DMS53 treated with DMSO at 0.1 percent for 48 hours (cell line): ENCODE data around the gene TP53BP2.

Experiments used
- DNase-seq: peaks from one replicate; lab custom pipeline; 2025; ENCODE audit not compliant: unreplicated experiment; lab: John Stamatoyannopoulos, UW

TP53BP2 gene

DNA sequence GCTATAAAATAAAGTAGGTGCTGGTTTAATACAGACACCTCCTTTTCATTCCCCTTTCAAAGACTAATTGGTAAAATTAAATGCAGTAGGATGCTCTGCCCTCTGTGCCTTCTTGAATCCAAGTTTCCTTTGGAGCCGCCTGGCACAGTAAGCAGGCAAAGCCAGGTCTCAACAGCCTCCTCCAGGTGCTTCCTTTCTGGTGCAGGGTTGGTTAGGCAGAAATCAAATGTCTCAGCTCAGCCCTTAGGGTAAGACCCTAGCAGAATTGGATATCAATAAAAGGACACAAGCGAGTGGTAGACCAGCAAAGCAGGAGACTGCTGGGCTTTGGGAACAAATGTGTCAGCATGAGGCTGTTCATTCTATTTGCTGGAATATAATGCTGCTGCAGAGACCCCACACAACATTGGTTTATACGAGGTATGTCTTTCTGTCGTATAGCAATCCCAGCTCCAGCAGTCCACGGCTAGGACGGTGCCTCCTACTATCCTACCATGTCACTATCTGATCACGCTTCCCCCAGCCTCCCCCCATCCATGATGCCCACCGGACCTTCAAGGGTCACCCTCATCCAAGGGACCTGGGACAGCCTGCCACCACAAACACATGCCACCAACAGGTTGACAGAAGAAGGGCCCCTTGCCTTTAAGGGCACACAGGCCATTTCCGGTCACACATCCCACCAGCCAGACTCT, 75.0 kb downstream of the TP53BP2 start:
- no peak for DNase-seq

- DNase-seq = peak; percentile 97
Measured at GRCh38 chr1:223765719-223766340, 79.9 kb downstream of the TP53BP2 start.

DNA sequence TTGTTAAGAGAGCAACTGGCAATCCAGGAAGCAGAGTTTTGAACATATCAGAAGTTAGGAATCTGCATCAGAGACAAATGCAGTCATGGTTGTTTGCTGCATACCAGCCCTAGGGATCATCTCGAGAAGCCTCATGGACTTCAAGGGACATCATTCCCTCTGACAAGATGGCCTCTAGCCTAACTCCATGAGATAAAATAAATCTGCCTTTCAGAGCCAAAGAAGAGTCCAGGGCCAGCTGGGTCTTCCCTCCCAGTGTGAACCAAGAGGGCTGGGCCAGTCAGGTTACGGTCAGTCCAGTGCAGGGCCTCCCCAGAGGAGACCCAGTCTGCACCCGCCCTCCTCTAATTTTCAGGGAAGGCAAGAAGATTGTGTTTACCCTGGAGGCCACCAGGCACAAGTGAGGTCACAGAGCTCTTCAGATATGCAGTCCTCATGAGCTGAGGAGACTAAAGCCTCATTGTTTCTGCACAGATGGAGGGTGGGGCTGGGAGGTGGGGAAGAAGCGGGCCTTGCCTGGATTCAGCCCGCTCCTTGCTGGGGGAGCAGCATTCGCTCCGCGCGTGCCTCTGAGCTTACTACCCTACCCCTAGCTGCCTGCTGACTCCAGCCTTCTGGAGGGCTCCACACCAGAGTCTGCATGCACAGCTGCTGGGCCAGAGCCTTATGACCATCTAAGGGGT, 80.6 kb downstream of the TP53BP2 start:
- peak; percentile 94 for DNase-seq

DNA sequence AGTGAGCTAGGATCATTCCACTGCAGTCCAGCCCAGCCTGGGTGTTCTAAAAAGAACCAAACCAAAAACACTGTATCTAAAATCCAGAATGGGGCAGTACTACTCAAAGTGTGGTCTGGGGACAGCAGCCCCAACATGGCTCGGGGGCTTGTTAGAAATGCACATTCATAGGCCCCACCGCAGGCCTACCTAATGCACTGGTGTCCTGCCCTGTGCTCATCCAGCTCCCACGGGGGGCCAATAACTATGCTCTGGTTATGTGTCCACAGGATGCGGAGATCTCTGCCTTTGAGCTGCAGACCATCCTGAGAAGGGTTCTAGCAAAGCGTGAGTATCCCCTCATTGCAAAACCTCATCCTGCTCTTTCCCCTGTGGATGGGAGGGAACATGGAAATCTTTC, 81.9 kb downstream of the TP53BP2 start:
- DNase-seq = no peak

DNA sequence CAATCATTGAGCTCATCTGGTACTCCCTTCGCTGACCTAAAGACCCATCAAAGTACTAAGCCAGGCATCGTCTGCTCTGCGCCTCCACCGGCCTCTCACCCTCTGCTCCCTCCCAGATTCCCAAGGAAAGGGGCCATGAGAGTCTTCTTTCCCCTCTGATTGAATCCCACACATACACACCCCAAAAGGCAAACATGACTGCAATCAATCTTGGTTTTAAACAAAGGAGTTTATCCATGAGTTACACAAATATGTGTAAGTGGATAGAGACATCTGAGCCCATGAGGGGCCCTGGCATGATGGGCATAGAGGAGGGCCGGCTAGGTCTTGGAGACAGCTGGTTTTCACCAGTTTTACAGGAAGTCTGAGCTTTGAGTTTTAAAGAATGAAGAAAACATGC, 82.5 kb downstream of the TP53BP2 start:
- DNase-seq = no peak

- no peak for DNase-seq
Measured at GRCh38 chr1:223761411-223761810, 84.3 kb downstream of the TP53BP2 start.

DNA sequence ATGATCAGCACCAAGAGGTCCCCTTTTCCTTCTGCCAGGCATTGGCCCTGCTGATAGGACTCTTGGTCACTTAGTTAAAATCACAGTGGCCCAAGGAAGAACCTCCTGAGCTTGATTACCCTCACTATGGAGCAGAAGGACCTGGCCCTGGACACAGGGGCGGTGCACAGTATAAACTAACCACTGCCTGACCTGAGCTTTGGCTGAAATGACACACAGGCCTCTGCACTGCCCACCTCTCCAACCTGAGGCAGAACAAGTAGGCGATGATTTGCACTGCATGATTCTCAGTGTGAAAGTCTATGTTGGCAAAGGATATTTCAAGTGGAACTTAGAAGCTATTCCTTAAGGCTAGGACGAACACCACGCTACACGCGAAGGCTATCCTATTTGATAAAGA, 84.9 kb downstream of the TP53BP2 start:
- no peak for DNase-seq

DNA sequence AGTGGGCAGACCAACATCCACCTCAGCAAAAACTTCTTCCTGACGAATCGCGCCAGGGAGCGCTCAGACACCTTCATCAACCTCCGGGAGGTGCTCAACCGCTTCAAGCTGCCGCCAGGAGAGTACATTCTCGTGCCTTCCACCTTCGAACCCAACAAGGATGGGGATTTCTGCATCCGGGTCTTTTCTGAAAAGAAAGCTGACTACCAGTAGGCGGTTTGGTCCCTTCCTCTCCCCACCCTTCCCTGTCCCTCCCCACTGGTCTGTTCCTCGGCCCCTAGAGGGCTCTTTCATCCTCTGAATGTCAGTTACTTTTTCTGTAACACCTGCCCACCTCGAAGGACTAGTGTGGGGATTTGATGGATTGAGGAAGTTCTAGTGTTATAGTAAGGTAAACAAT, 86.5 kb downstream of the TP53BP2 start:
- DNase-seq = peak; percentile 16

DNA sequence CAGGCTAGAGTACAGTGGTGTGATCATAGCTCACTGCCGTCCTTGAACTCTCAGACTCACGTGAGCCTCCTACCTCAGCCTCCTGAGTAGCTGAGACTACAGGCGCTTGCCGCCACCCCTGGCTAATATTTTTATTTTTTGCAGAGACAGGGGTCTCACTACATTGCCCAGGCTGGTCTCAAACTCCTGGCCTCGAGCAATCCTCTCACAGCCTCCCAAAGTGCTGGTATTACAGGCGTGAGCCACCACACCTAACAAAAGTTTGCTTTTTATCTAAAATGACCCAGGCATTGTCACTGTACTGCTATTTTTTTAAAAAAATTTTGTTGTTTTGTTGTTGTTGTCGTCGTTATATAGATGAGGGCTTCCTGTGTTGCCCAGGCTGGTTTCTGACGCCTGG, 87.0 kb downstream of the TP53BP2 start:
- no peak for DNase-seq

- DNase-seq = no peak
Measured at GRCh38 chr1:223756806-223757700, 88.7 kb downstream of the TP53BP2 start.

DNA sequence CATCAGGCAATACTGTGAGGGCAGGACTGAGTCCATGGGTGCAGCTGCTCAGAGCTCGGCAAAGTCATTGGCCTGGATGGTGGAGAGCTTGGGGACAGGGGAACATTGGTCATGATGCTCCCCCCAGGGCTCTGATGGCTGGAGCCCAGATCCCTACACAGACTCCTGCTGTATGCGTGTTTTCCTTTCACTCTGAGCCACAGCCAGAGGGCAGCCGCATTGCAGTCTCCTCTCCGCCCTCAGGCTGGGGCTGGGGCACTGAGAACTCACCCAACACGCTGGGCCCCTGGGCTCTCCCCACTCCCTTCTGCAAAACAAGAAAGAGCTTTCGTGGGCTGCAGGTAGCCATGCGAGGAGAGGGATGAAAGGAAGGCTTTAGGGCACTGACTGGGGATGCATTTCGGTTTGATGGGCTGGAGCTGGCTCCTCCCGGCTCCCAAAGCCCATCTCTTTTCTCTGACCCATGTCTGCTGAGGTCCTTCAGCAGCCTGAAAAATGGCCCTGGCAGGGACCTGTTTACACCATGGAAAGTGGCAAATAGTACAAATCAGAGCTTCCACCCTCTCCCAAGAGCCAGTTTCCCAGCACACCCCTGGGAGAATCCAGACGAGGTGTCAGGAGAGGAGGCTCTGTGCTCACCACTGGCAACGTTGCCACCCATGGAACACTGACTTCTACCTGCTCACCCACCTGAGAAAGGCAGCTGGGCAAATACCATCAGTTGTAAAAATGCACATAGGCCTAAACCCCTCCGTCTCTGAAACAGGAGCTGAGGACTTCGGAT, 89.6 kb downstream of the TP53BP2 start:
- DNase-seq = no peak

GRCh38 chr1:223755432-223755792, 90.3 kb downstream of the TP53BP2 start:
- no peak for DNase-seq

DNA sequence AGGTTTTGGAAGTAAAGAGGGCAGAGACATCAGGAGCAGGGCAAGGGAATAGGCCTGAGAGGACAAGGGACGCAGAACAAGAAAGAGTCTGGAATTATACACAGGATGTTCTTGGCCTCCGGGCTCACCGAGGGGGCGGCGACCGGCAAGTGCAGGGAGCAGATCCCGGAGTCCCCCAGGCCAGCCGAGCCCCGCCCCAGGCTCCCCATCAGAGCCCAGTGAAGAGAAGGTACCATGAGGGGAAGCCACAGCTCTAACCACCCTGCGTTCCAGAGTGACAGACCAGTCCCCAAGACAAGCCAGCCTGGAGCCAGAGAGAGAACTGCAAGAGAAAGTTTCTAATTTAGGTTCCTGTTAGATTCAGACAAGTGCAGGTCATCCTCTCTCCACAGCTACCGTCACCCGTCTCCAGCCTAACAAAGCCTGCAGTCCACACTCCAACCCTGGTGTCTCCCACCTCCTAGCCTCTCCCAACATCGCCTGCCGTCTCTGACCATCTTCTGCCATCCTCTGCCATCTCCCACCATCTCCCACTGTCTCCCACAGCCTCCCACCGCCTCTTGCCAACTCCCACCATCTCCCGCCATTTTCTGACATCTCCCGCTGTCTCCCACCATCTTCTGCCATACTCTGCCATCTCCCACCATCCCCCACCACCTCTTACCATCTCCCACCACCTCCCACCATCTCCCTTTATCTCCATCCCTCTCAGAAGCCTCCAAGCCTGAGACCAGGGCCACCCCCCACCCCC, 90.9 kb downstream of the TP53BP2 start:
- no peak for DNase-seq

DNA sequence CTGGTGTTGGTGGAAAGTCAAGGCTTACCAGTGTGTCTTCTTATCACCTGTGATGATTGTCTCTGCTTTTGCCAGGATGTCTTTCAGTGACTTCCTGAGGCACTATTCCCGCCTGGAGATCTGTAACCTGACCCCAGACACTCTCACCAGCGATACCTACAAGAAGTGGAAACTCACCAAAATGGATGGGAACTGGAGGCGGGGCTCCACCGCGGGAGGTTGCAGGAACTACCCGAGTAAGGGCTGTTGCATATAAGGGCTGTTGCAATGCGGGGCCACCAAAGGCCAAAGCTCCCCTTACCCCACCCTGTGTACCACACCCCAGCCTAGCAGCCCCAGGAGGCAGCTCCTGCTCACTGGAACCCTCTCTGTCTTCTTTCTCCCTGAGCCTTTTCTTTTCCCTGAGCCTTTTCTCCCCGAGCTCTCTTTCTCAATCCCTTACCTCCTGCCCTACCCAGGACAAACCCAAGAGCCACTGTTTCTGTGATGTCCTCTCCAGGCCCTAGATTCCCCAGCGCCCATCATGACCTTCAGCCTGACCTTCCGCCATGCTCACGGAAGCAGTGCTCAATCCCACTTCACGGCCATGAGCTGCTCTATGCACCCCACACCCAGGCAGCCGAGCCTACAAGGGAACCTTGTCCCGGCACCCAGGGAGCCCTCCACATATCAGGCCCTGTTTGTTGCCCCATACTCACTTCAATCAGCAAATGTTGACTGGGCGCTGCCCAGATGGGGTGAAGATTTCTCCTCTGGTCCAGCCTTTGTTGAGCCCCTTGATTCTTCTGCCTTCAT, 92.8 kb downstream of the TP53BP2 start:
- DNase-seq = no peak

DNA sequence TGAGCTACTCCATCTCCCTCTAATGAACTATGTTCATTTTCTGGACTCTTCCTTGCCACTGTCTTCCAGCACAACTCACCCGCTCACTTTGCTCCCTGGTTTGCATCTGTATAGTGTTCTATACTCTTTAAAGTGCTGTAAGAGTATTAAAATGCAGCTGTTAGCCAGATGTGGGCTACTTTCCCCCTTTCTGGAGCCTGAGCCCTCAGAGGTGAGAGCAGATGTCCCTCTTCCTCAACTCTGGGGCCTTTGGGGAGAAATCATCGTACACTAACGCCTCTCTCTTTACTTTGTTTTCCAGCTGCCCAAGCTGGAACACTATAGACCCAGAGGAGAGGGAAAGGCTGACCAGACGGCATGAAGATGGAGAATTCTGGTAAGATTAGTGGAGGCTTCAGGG, 94.1 kb downstream of the TP53BP2 start:
- no peak for DNase-seq

DNA sequence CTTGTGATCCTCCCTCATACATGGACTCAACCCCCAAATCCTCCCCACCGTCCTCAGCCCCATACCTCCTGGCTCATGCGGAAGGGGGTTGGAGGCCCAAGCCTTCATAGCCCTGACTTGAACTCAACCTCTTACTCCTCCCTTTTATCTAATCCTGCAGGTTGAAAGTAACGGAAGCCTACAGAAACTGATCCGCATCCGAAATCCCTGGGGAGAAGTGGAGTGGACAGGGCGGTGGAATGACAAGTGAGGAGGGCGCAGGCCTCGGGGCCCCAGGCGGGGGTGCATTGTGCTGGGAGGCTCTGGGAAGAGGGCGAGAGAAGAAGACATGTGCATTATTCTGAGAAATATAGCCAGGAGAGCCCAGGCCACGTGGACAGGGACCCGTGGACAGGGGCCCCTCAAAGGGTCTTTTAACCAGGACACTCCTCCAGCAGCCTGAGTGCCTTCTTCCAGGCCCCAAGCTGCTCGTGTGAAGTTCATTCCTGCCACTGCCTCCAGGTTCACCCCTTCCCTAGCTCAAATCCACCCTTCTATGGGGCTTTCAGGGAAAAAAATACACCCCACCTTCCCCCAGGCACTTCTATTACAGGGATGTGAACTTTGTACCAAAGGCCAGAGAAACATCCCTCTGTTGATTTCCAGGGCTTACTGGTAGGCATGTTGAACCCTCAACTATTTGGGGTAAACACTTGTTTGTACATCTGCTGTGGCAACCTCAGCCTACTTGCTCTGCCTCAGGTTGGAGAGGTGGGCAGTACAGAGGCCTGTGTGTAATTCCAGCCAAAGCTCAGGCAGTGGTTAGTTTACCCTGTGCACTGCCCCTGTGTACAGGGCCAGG, 94.8 kb downstream of the TP53BP2 start:
- DNase-seq = no peak

GRCh38 chr1:223748773-223749733, 96.7 kb downstream of the TP53BP2 start:
- peak; percentile 83 for DNase-seq
